ENCODE measurements around the gene CEMIP. TPM values are rescaled to one million over a fixed set of nuclear protein-coding genes. Genes with fewer than 3 reads are reported as not detected.

CEMIP gene
- not detected for total RNA-seq
- long read RNA-seq: 0 reads

GRCh38 chr15:80778964-80779657, at the start of gene CEMIP:
Gene CEMIP, plus strand, starts transcription at chr15:80779370. Its CDS starts 94,510 bp downstream, at chr15:80873880.
- intact Hi-C loops (cut with micrococcal nuclease): loop anchor here (10.0 kb wide), 2 partner anchors 164 to 214 kb away; no protein-coding TSS in a partner anchor
- ATAC-seq: peak; percentile 91
- peak; percentile 82 for DNase-seq

- no peak for ATAC-seq
- intact Hi-C loops (cut with micrococcal nuclease): no loop called here
- DNase-seq: no peak
Observed at GRCh38 chr15:80730387-80730786, 48.8 kb upstream of the CEMIP start.

- ATAC-seq (no peak), DNase-seq (no peak)
- intact Hi-C loops (cut with micrococcal nuclease): no loop called here
Observed at GRCh38 chr15:80730926-80731325, 48.2 kb upstream of the CEMIP start.

- DNase-seq: no peak
- intact Hi-C loops (cut with micrococcal nuclease): no loop called here
- ATAC-seq: peak; percentile 73
Observed at GRCh38 chr15:80732167-80732566, 47.0 kb upstream of the CEMIP start.

- intact Hi-C loops (cut with micrococcal nuclease): no loop called here
- ATAC-seq (peak; percentile 50), DNase-seq (no peak)
Observed at GRCh38 chr15:80732818-80733217, 46.4 kb upstream of the CEMIP start.

GRCh38 chr15:80733460-80733859, 45.7 kb upstream of the CEMIP start:
- no peak for ATAC-seq
- intact Hi-C loops (cut with micrococcal nuclease): no loop called here
- DNase-seq: no peak

GRCh38 chr15:80735344-80735743, 43.8 kb upstream of the CEMIP start:
- no peak for ATAC-seq
- DNase-seq: no peak
- intact Hi-C loops (cut with micrococcal nuclease): no loop called here

GRCh38 chr15:80736560-80736959, 42.6 kb upstream of the CEMIP start:
- ATAC-seq: no peak
- DNase-seq: no peak
- intact Hi-C loops (cut with micrococcal nuclease): no loop called here

GRCh38 chr15:80739919-80740318, 39.3 kb upstream of the CEMIP start:
- ATAC-seq (no peak), DNase-seq (no peak)
- intact Hi-C loops (cut with micrococcal nuclease): no loop called here

- ATAC-seq (no peak), DNase-seq (no peak)
- intact Hi-C loops (cut with micrococcal nuclease): no loop called here
Observed at GRCh38 chr15:80742081-80742480, 37.1 kb upstream of the CEMIP start.

- no peak for DNase-seq
- intact Hi-C loops (cut with micrococcal nuclease): no loop called here
- no peak for ATAC-seq
Observed at GRCh38 chr15:80743189-80743833, 35.9 kb upstream of the CEMIP start.

- intact Hi-C loops (cut with micrococcal nuclease): no loop called here
- ATAC-seq: no peak
- no peak for DNase-seq
Observed at GRCh38 chr15:80744415-80744814, 34.8 kb upstream of the CEMIP start.

- DNase-seq (no peak), ATAC-seq (no peak)
- intact Hi-C loops (cut with micrococcal nuclease): no loop called here
Observed at GRCh38 chr15:80744826-80745225, 34.3 kb upstream of the CEMIP start.

GRCh38 chr15:80745888-80746287, 33.3 kb upstream of the CEMIP start:
- ATAC-seq (no peak), DNase-seq (no peak)
- intact Hi-C loops (cut with micrococcal nuclease): no loop called here

GRCh38 chr15:80747317-80748053, 31.7 kb upstream of the CEMIP start:
- intact Hi-C loops (cut with micrococcal nuclease): no loop called here
- DNase-seq: no peak

GRCh38 chr15:80749589-80749988, 29.6 kb upstream of the CEMIP start:
- DNase-seq (no peak), ATAC-seq (no peak)
- intact Hi-C loops (cut with micrococcal nuclease): no loop called here

More at GRCh38 chr15:80747317-80748053, 31.7 kb upstream of the CEMIP start:
- no peak for ATAC-seq

- ATAC-seq (no peak), DNase-seq (no peak)
- intact Hi-C loops (cut with micrococcal nuclease): no loop called here
Observed at GRCh38 chr15:80750575-80750974, 28.6 kb upstream of the CEMIP start.

- intact Hi-C loops (cut with micrococcal nuclease): no loop called here
- DNase-seq: no peak
- ATAC-seq: no peak
Observed at GRCh38 chr15:80752204-80752603, 27.0 kb upstream of the CEMIP start.

- DNase-seq (no peak), ATAC-seq (no peak)
- intact Hi-C loops (cut with micrococcal nuclease): no loop called here
Observed at GRCh38 chr15:80753161-80753560, 26.0 kb upstream of the CEMIP start.

GRCh38 chr15:80754014-80754413, 25.2 kb upstream of the CEMIP start:
- ATAC-seq: no peak
- intact Hi-C loops (cut with micrococcal nuclease): no loop called here
- no peak for DNase-seq

Measured in left ventricle myocardium superior (tissue), 1 donor.